AG04450 (cell line): ENCODE measurements around the gene RUNX2. TPM values are rescaled to one million over a fixed set of nuclear protein-coding genes. Genes with fewer than 3 reads are reported as not detected.

Experiments
- CTCF ChIA-PET: fragments of 300-600, 350-600 bp; formaldehyde crosslinking; extraction: SDS; loops from one replicate; lab custom pipeline; 2022; ENCODE audit warnings: antibody characterized with exemption, inconsistent platforms; lab: Charles Lee
- POLR2A ChIA-PET: fragments of 350-600 bp; formaldehyde crosslinking; extraction: SDS; loops from one replicate; lab custom pipeline; 2021; ENCODE audit warnings: antibody characterized with exemption, inconsistent platforms; lab: Yijun Ruan, JAX
- DNase-seq: peaks from one replicate; pipeline ENCODE4 v3.0.0-alpha.2; 2011; ENCODE audit warnings: low read depth, low spot score
- H3K27ac ChIP-seq: one replicate; pipeline ENCODE4 v1.5.1; 2012; ENCODE audit warnings: low read depth, low read length, control low read depth
- H3K27me3 ChIP-seq: one replicate; pipeline ENCODE4 v1.6.0; 2012; ENCODE audit warnings: low read length; ENCODE audit not compliant: control insufficient read depth, insufficient read depth
- H3K4me3 ChIP-seq: 2 replicates; pipeline ENCODE4 v1.5.1; 2011; ENCODE audit warnings: mild to moderate bottlenecking, low read depth, low read length, control low read depth
- H3K9me3 ChIP-seq: 2 replicates; pipeline ENCODE4 v1.5.1; 2012; ENCODE audit warnings: low read length; ENCODE audit not compliant: control insufficient read depth, insufficient read depth
- polyA plus RNA-seq: library from polyadenylated mRNA; depleted of rRNA; stranded (reverse); fragments of >200 nt; gene quantifications from 2 replicates; pipeline ENCODE4 v1.2.3, GENCODE V29; 2011
- TF ChIP-seq, protein P1 (sequence below): IDR thresholded peaks from 2 replicates; pipeline ENCODE4 v1.5.1; 2011; ENCODE audit warnings: low read depth, low read length, control low read depth, inconsistent platforms

Gene RUNX2
- polyA plus RNA-seq, 1 experiment = 3.4 TPM

DNA sequence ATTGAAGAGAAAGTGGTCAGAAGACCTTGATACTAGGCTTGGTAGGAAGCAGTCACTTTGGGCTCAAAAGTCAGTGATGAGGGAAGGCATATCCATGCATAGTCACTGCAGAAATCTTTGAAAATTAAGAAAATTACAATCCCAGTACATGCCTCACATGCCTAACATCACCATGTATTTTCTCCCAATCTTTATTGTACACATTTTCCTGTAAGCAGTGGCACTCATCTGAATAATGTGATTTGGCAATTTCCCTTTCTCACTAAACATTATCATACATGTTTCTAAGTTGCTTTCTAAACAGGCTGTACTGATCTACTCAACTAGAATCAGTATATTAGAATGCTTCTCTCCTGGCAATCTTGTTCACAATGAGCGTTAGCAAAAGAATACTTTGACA, 330.3 kb downstream of the RUNX2 start:
- no peak overlapping the region for H3K27ac ChIP-seq
- no peaks in the 10 kb centered on the region for H3K27me3 ChIP-seq
- ChIA-PET POLR2A (interaction anchor here (0.8 kb wide), 1 partner anchor 63 kb away, joined by 3 read pairs; no protein-coding TSS in a partner anchor), CTCF (interaction anchor here (0.7 to 1.3 kb wide), 2 partner anchors 8 to 56 kb away, joined by 3 to 5 read pairs; no protein-coding TSS in a partner anchor)
- H3K4me3 ChIP-seq = no peak overlapping the region
- H3K9me3 ChIP-seq = peaks cover 3% of the 10 kb centered on the region; the same call in 1 of the 2 replicates
- TF ChIP-seq, protein P1, sequence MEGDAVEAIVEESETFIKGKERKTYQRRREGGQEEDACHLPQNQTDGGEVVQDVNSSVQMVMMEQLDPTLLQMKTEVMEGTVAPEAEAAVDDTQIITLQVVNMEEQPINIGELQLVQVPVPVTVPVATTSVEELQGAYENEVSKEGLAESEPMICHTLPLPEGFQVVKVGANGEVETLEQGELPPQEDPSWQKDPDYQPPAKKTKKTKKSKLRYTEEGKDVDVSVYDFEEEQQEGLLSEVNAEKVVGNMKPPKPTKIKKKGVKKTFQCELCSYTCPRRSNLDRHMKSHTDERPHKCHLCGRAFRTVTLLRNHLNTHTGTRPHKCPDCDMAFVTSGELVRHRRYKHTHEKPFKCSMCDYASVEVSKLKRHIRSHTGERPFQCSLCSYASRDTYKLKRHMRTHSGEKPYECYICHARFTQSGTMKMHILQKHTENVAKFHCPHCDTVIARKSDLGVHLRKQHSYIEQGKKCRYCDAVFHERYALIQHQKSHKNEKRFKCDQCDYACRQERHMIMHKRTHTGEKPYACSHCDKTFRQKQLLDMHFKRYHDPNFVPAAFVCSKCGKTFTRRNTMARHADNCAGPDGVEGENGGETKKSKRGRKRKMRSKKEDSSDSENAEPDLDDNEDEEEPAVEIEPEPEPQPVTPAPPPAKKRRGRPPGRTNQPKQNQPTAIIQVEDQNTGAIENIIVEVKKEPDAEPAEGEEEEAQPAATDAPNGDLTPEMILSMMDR = no peak
- DNase-seq = no peak

- ChIA-PET POLR2A (no interaction called here), CTCF (no interaction called here)
- TF ChIP-seq, protein P1 = no peak
- H3K27me3 ChIP-seq = no peaks in the 10 kb centered on the region
- peaks cover 3% of the 10 kb centered on the region; the same call in 1 of the 2 replicates for H3K9me3 ChIP-seq
- H3K4me3 ChIP-seq = no peak overlapping the region
- H3K27ac ChIP-seq = no peak overlapping the region
- DNase-seq = no peak
These were observed 330.8 kb downstream of the RUNX2 start for GRCh38 chr6:45658958-45659357.

DNA sequence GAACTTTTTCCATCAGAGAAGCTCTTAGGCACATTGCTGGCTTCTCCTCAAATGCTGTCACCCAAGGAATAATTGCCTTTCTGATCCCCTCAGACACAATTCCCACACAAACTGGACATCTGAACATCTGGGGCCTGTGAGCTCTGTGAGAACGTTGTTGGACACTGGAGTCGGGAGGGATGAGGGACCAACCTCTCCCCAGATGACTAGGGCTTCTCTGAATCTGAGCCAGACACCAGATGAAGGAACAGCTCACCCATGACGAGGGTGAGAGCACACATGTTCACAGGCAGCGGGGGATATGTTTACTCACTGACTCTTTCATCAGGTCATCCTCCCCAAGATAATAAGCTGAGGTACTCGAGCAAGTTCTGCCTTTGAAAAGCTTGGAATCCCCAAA, 333.5 kb downstream of the RUNX2 start:
- H3K27ac ChIP-seq = no peak overlapping the region
- peaks cover 3% of the 10 kb centered on the region; the same call in 1 of the 2 replicates for H3K9me3 ChIP-seq
- CTCF ChIA-PET = interaction anchor here (1.3 kb wide), 1 partner anchor 52 kb away, joined by 3 read pairs; no protein-coding TSS in a partner anchor

DNA sequence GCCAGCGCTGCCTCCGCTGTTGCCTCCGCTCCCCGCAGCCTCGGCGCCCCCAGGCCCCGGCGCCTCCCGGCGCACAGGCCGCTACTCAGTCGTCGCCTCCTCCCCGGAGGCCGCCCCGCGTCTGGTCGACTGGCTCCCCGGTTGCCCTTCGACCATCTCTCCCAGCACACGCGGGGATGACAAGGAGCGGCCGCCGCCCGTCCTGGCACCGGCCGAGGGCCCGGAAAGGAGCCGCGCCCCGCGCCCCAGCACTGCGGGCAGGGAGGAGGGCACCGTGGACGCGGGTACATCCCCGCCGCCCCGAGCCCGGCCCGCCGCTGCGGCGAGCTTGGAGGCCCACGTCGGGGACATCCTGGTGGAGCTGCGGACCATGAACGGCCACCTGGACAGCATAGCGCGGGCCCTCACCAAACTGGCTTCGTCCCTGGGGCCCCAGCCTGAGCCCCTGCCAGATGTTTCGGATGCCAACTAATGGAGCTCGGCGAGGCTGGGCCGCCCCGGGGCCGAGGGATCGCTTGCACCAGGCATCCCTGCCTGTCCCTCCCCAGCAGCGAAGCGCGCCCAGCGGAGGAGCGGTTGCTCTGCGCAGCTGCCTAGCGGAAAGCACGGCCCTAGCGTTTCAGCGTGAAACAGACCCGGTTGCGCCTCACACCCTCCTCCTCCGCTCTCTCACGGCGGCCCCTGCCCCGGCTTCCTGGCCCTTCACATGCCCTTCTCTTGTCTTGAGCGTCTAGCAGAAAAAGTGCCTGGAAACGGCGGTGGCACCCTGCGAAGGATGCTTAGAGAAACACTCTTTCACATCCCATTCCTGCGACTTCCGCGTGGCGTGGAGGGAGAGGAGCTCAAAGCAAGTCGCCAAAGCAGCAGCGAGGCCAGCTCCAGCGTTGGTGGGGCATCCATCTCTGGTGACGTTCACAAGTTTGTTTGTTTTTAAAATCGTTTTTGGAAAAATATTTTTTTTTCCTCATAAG, 335.4 kb downstream of the RUNX2 start:
- TF ChIP-seq, protein P1 = peak; percentile 14; the same call in 1 of the 2 replicates
- ChIA-PET CTCF (interaction anchor here (0.8 to 1.2 kb wide), 3 partner anchors 10 to 1033 kb away, joined by 3 to 5 read pairs (median 3); no protein-coding TSS in a partner anchor), POLR2A (no interaction called here)
- Histone ChIP-seq H3K4me3 (peak overlapping the region; percentile 13; the same call in 1 of the 2 replicates), H3K27me3 (no peaks in the 10 kb centered on the region), H3K27ac (no peak overlapping the region), H3K9me3 (peaks cover 3% of the 10 kb centered on the region; the same call in 1 of the 2 replicates)
- DNase-seq = no peak

More for the DNA sequence above, 333.5 kb downstream of the RUNX2 start:
- POLR2A ChIA-PET = no interaction called here
- TF ChIP-seq, protein P1 = no peak
- no peaks in the 10 kb centered on the region for H3K27me3 ChIP-seq
- no peak overlapping the region for H3K4me3 ChIP-seq
- no peak for DNase-seq
